HCT116 (cell line): ENCODE results near the gene PTPRJ. TPM values are rescaled to one million over a fixed set of nuclear protein-coding genes. Genes with fewer than 3 reads are reported as not detected.

ENCODE experiments used
- ATAC-seq: fragments of 200-7000 bp; cut with Tn5 transposase; 2 replicates; pipeline ENCODE4 v1.9.1; 2020; ENCODE audit warnings: mild to moderate bottlenecking, moderate library complexity
- BruUV-seq: library from RNA; stranded (reverse); fragments of 400-500 nt; replicated peaks from 2 replicates; lab custom pipeline; 2021; lab: Mats Ljungman, UMichigan
- CTCF ChIA-PET: fragments of 300-600 bp; sonication (Branson Sonifier 250); formaldehyde crosslinking; loops from one replicate; lab custom pipeline; 2021; ENCODE audit warnings: antibody characterized with exemption; lab: Charles Lee
- POLR2A ChIA-PET: fragments of 300-600, 350-600 bp; sonication (Branson Sonifier 250); formaldehyde crosslinking; loops from one replicate; lab custom pipeline; 2021; ENCODE audit warnings: antibody characterized with exemption; lab: Charles Lee
- RAD21 ChIA-PET, 2 experiments: fragments of 300-600 bp; sonication (Branson Sonifier 250); formaldehyde crosslinking; loops; one replicate each; lab custom pipeline; 2023; ENCODE audit warnings: low total read pairs in 2 of 2; ENCODE audit not compliant: uncharacterized antibody in 2 of 2, unreplicated experiment in 2 of 2, low non-redundant PET in 1 of 2; lab: Charles Lee
- DNase-seq: peaks from one replicate; pipeline ENCODE4 v3.0.0-alpha.2; 2010; ENCODE audit warnings: low read depth, low spot score
- H2AFZ ChIP-seq: fragments of 200-600 bp; shearing (Covaris generic), sonication (generic); 2 replicates; pipeline ENCODE4 v1.6.1; 2017; ENCODE audit warnings: low read depth, mixed run types, mixed read lengths, antibody characterized with exemption, low read length; ENCODE audit not compliant: poor library complexity, severe bottlenecking
- H3K27ac ChIP-seq: 2 replicates; pipeline ENCODE4 v1.5.1; 2012; ENCODE audit warnings: low read depth, low read length
- H3K27me3 ChIP-seq: fragments of 200-600 bp; sonication (generic); 2 replicates; pipeline ENCODE4 v1.6.1; 2016; ENCODE audit warnings: mixed run types, low read length, mixed read lengths; ENCODE audit not compliant: insufficient read depth
- H3K36me3 ChIP-seq, 2 experiments: fragments of 200-500 bp in 1 of 2; fragments of 200-600 bp in 1 of 2; sonication (Bioruptor generic) in 1 of 2; sonication (generic) in 1 of 2; 2 replicates each; pipeline versions ENCODE4 v1.5.1 to v1.6.1; 2014 to 2016; ENCODE audit warnings: low read length in 2 of 2, inconsistent platforms in 1 of 2, mixed read lengths in 1 of 2, mixed run types in 1 of 2; ENCODE audit not compliant: insufficient read depth in 2 of 2, control insufficient read depth in 1 of 2
- H3K4me1 ChIP-seq, 2 experiments: fragments of 200-600 bp in 1 of 2; sonication (generic) in 1 of 2; 2 replicates each; pipeline versions ENCODE4 v1.5.1 to v1.6.1; 2012 to 2017; ENCODE audit warnings: low read length in 2 of 2, inconsistent platforms in 1 of 2, mild to moderate bottlenecking in 1 of 2, mixed read lengths in 1 of 2, mixed run types in 1 of 2, moderate library complexity in 1 of 2; ENCODE audit not compliant: insufficient read depth in 2 of 2, control insufficient read depth in 1 of 2
- H3K4me2 ChIP-seq: fragments of 200-600 bp; sonication (generic); 2 replicates; pipeline ENCODE4 v1.6.1; 2017; ENCODE audit warnings: mixed run types, low read length, mixed read lengths
- H3K4me3 ChIP-seq, 2 experiments: fragments of 200-600 bp in 1 of 2; sonication (generic) in 1 of 2; replicated peaks in 1 of 2; 2 replicates each; pipeline ENCODE4 v1.5.1; 2011 to 2016; ENCODE audit warnings: low read length in 2 of 2, control low read depth in 1 of 2, low read depth in 1 of 2, mild to moderate bottlenecking in 1 of 2, mixed read lengths in 1 of 2, mixed run types in 1 of 2
- H3K79me2 ChIP-seq: fragments of 200-600 bp; sonication (generic); 2 replicates; pipeline ENCODE4 v1.6.1; 2017; ENCODE audit warnings: mild to moderate bottlenecking, mixed run types, low read length, moderate library complexity, mixed read lengths; ENCODE audit not compliant: insufficient read depth
- H3K9ac ChIP-seq: fragments of 200-600 bp; sonication (generic); 2 replicates; pipeline ENCODE4 v1.6.1; 2016; ENCODE audit warnings: low read length, mixed read lengths
- H3K9me2 ChIP-seq: fragments of 200-600 bp; sonication (generic), shearing (Covaris generic); 2 replicates; pipeline ENCODE4 v1.6.1; 2017; ENCODE audit warnings: mixed run types, mild to moderate bottlenecking, moderate library complexity; ENCODE audit not compliant: insufficient read depth
- H3K9me3 ChIP-seq, 2 experiments: fragments of 200-500 bp in 1 of 2; fragments of 200-600 bp in 1 of 2; sonication (Bioruptor generic) in 1 of 2; sonication (generic) in 1 of 2; 2 replicates each; pipeline ENCODE4 v1.6.1; 2014 to 2017; ENCODE audit warnings: low read length in 2 of 2, mixed read lengths in 2 of 2, inconsistent platforms in 1 of 2, low read depth in 1 of 2, mild to moderate bottlenecking in 1 of 2, mixed run types in 1 of 2, moderate library complexity in 1 of 2; ENCODE audit not compliant: control insufficient read depth in 1 of 2, insufficient read depth in 1 of 2
- H4K20me1 ChIP-seq: fragments of 200-600 bp; sonication (generic), shearing (Covaris generic); 2 replicates; pipeline ENCODE4 v1.6.1; 2017; ENCODE audit warnings: mixed run types, mild to moderate bottlenecking, moderate library complexity; ENCODE audit not compliant: insufficient read depth
- CBX3 ChIP-seq: IDR thresholded peaks from 2 replicates; pipeline ENCODE4 v1.6.1; 2012; ENCODE audit warnings: low read depth
- CEBPB ChIP-seq: IDR thresholded peaks from 2 replicates; pipeline ENCODE4 v1.6.1; 2012; ENCODE audit warnings: low read depth
- EGR1 ChIP-seq: IDR thresholded peaks from 2 replicates; pipeline ENCODE4 v1.6.1; 2012; ENCODE audit warnings: low read depth
- ELF1 ChIP-seq: IDR thresholded peaks from 2 replicates; pipeline ENCODE4 v1.6.1; 2012; ENCODE audit warnings: low read depth, borderline replicate concordance
- EZH2 ChIP-seq: fragments of 200-600 bp; sonication (generic); IDR thresholded peaks from 2 replicates; pipeline ENCODE4 v1.6.1; 2017; ENCODE audit warnings: antibody characterized with exemption, mixed run types
- EZH2phosphoT487 ChIP-seq: fragments of 200-600 bp; IDR thresholded peaks from 2 replicates; pipeline ENCODE4 v1.6.1; 2018; ENCODE audit warnings: antibody characterized with exemption, borderline replicate concordance
- FOSL1 ChIP-seq: IDR thresholded peaks from 2 replicates; pipeline ENCODE4 v1.6.1; 2012; ENCODE audit warnings: low read depth
- JUND ChIP-seq: IDR thresholded peaks from 2 replicates; pipeline ENCODE4 v1.6.1; 2012
- MAX ChIP-seq: IDR thresholded peaks from 2 replicates; pipeline ENCODE4 v1.6.1; 2012
- RAD21 ChIP-seq: IDR thresholded peaks from 2 replicates; pipeline ENCODE4 v1.6.1; 2012; ENCODE audit warnings: low read depth, mild to moderate bottlenecking
- REST ChIP-seq: IDR thresholded peaks from 2 replicates; pipeline ENCODE4 v1.6.1; 2012; ENCODE audit warnings: low read depth
- SIN3A ChIP-seq: IDR thresholded peaks from 2 replicates; pipeline ENCODE4 v1.6.1; 2012; ENCODE audit warnings: low read depth
- SP1 ChIP-seq: IDR thresholded peaks from 2 replicates; pipeline ENCODE4 v1.6.1; 2012; ENCODE audit warnings: low read depth
- SRF ChIP-seq: IDR thresholded peaks from 2 replicates; pipeline ENCODE4 v1.6.1; 2012; ENCODE audit warnings: low read depth
- TCF7L2 ChIP-seq: IDR thresholded peaks from 2 replicates; pipeline ENCODE4 v1.7.0; 2011; ENCODE audit warnings: borderline replicate concordance, inconsistent platforms; ENCODE audit not compliant: insufficient read depth, insufficient read length; ENCODE audit errors: extremely low read depth
- YY1 ChIP-seq: IDR thresholded peaks from 2 replicates; pipeline ENCODE4 v1.6.1; 2011; ENCODE audit warnings: low read length, low read depth, moderate library complexity, mild to moderate bottlenecking; ENCODE audit not compliant: insufficient replicate concordance; ENCODE audit errors: extremely low read depth
- ZBTB33 ChIP-seq: IDR thresholded peaks from 2 replicates; pipeline ENCODE4 v1.6.1; 2011; ENCODE audit warnings: mild to moderate bottlenecking, low read length, moderate library complexity; ENCODE audit not compliant: insufficient replicate concordance; ENCODE audit errors: extremely low read depth
- ZFX ChIP-seq: fragments of 450-650 bp; IDR thresholded peaks from 2 replicates; pipeline ENCODE4 v1.6.1; 2017
- ZNF274 ChIP-seq: fragments of 200-500 bp; sonication (Bioruptor generic); IDR thresholded peaks from 2 replicates; pipeline ENCODE4 v1.6.1; 2014; ENCODE audit warnings: mild to moderate bottlenecking, low read depth, low read length, inconsistent platforms
- intact Hi-C: fragments of 100-400 bp; cut with micrococcal nuclease; formaldehyde crosslinking; loops from 2 replicates; pipeline ENCODE4 v1.10.0; 2022
- total RNA-seq: library from RNA; stranded (reverse); gene quantifications from one replicate; pipeline ENCODE4 v1.2.1, GENCODE V29; 2021; ENCODE audit not compliant: unreplicated experiment

Gene PTPRJ
- total RNA-seq, 1 experiment from 2014 or later, result 19.1 TPM

GRCh38 chr11:48050304-48050703 lies 69.9 kb downstream of the PTPRJ start:
- no peak for TF ChIP-seq ZFX
- no peak for TF ChIP-seq EGR1
- no peak for TF ChIP-seq JUND
- no peak for TF ChIP-seq YY1
- TF ChIP-seq SRF, result no peak
- TF ChIP-seq REST, result no peak
- TF ChIP-seq ZBTB33, result no peak
- TF ChIP-seq TCF7L2, result no peak
- TF ChIP-seq MAX, result no peak
- TF ChIP-seq EZH2phosphoT487, result no peak
- no peak for TF ChIP-seq SP1
- no peak for TF ChIP-seq EZH2
- no peak for TF ChIP-seq CEBPB
- TF ChIP-seq ZNF274, result no peak
- no peak for TF ChIP-seq FOSL1
- TF ChIP-seq ELF1, result no peak
- TF ChIP-seq CBX3, result no peak
- no peak for TF ChIP-seq SIN3A
- TF ChIP-seq RAD21, result no peak
- no peaks in the 10 kb centered on the region for H3K27me3 ChIP-seq
- DNase-seq (no peak), ATAC-seq (no peak)
- no peak overlapping the region for H3K9ac ChIP-seq
- peaks cover 6% of the 10 kb centered on the region; the same call in 1 of the 2 replicates for H3K79me2 ChIP-seq
- POLR2A ChIA-PET, result no interaction called here
- no peak overlapping the region for H3K4me3 ChIP-seq
- CTCF ChIA-PET, result interaction anchor here (0.7 kb wide), 1 partner anchor 116 kb away, joined by 3 read pairs; no protein-coding TSS in a partner anchor
- H4K20me1 ChIP-seq, result no peaks in the 10 kb centered on the region
- no peak overlapping the region for H3K4me2 ChIP-seq
- no peak overlapping the region for H3K27ac ChIP-seq
- RAD21 ChIA-PET, result no interaction called here
- intact Hi-C loops, result no loop called here
- H3K4me1 ChIP-seq, result peaks cover 40 to 42% of the 10 kb centered on the region in 2 experiments
- no peaks in the 10 kb centered on the region for H3K9me2 ChIP-seq
- H2AFZ ChIP-seq, result no peak overlapping the region
- BruUV-seq, result no TSS peak
- no peaks in the 10 kb centered on the region for H3K36me3 ChIP-seq
- H3K9me3 ChIP-seq, result no peaks in the 10 kb centered on the region
